ENCODE measurements around the gene TMEM18.

GRCh38 chr2:620004-620403 lies 57.2 kb downstream of the TMEM18 start:
- TF ChIP-seq, protein P1, sequence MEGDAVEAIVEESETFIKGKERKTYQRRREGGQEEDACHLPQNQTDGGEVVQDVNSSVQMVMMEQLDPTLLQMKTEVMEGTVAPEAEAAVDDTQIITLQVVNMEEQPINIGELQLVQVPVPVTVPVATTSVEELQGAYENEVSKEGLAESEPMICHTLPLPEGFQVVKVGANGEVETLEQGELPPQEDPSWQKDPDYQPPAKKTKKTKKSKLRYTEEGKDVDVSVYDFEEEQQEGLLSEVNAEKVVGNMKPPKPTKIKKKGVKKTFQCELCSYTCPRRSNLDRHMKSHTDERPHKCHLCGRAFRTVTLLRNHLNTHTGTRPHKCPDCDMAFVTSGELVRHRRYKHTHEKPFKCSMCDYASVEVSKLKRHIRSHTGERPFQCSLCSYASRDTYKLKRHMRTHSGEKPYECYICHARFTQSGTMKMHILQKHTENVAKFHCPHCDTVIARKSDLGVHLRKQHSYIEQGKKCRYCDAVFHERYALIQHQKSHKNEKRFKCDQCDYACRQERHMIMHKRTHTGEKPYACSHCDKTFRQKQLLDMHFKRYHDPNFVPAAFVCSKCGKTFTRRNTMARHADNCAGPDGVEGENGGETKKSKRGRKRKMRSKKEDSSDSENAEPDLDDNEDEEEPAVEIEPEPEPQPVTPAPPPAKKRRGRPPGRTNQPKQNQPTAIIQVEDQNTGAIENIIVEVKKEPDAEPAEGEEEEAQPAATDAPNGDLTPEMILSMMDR (IDR thresholded peaks at IDR 0.05) = no peak
- TF ChIP-seq POLR2A (IDR thresholded peaks at IDR 0.05) (no peak), POLR2AphosphoS5 (IDR thresholded peaks at IDR 0.05) (no peak)

All from transverse colon (tissue), 4 donors.